T-helper 2 cell (primary cell): ENCODE data around the gene CYB5D1.
A peak's percentile ranks its signal among the peaks of the same experiment; 100 is the strongest.

Experiments
- DNase-seq, 5 experiments: peaks; one replicate each; pipeline versions ENCODE4 v3.0.0 to v3.0.0-alpha.2; 2012 to 2022

Gene CYB5D1

DNA sequence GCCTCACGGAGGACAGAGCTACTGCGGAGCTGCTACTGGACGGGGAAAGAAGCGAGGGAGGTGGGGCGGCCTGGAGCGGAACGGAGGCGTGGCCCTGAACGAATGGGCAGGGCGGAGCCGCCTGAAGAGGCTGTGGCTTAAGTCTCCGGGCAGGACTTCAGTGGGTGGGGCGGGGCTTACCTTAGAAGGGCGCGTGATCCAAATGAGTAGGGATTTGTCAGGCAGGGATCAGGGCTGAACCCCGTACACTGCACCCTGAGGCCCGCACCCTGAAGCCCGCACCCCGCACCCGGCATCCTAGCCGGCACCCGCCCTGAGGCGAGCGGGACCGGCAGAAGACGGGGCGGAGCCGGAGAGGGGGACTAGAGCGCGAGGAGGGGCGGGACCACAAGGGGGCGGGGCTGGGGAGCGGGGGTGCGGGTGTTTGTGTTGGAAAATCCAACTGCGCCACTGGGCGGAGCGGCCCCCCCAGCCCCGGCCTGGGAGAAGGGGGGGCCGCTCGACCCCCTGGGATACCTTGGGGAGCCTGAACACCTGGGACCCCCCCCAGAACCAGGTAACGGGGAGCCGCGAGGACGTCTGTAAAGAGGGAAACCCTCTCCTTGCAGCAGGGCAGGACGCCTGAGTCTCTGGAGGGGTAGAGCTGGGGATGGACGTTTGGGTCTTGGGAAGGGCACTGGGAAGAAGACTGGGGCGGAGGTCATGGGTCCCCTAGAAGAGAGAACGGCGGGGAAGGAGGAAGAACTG lies 23.8 kb upstream of the CYB5D1 start, which contains the start of gene KDM6B:
KDM6B (plus strand) TSS at position 423 of the 747 bp plus-strand sequence. CDS start 11,338 bp downstream, outside the sequence.
- peak; percentile 70 to 93 (median 85) for DNase-seq

DNA sequence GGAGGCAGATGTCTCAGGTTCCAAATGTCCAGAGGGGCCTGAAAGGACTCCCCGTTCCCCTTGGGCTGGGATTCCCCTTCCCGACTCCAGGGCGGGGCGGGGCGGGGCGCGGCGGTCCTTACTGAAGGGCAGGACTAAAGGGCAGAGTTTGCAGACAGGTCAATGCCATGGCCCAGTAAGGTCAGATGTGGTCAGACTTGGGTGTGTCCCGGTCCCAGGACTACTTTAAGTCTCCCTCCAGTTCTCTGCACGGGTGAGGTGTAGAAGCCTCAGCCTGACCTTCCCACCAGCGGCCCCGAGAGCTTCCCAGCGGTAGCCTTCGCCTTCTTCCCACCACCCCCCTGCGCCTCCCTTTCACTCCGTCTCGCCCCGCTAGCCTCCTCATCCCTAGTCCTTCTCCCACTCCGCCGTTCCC lies 23.3 kb upstream of the CYB5D1 start:
- peak in 3 of 5 experiments; percentile 48 to 62 (median 60) for DNase-seq

DNA sequence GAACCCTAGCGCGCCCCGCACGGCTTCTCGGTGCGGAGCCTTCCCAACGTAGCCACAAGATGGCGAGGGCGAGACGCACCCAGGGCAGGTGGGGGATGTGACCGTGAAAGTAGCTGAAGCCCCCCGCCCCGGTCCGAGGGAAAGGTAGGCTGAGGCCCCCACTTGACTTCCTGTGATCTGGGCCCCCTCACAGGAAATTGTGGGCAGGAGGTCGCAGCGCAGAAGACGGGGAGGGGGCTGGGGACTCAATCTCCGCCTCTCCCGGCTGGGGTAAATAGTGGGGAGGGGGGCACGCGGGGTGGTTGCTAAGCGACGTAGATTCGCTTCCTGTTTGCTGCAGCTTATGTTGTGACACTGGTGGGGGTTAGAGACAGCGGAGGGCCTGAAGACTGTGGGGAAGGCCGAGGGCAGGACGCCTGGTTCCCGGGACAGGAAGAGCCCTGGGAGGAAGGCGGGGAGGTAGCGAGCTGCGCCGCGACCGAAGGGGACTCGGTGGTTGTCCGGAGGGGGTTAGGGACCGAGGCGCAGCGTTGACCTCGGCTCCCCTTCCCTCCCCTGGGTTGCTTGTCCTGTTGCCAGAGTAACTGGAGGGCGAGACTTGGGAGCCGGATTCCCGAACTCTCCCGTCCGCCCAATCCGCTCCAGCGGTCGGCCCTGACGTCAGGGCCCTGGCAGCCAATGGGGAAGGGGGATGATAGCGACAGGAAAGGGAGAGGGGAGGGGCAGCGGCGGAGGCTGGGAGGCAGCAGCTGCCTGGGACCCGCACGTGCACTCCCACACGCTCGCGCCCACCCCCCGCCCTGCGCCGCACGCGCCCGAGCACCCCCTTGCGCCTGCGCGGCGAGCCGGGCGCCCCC lies 22.6 kb upstream of the CYB5D1 start:
- peak; percentile 82 to 92 (median 91) for DNase-seq

DNA sequence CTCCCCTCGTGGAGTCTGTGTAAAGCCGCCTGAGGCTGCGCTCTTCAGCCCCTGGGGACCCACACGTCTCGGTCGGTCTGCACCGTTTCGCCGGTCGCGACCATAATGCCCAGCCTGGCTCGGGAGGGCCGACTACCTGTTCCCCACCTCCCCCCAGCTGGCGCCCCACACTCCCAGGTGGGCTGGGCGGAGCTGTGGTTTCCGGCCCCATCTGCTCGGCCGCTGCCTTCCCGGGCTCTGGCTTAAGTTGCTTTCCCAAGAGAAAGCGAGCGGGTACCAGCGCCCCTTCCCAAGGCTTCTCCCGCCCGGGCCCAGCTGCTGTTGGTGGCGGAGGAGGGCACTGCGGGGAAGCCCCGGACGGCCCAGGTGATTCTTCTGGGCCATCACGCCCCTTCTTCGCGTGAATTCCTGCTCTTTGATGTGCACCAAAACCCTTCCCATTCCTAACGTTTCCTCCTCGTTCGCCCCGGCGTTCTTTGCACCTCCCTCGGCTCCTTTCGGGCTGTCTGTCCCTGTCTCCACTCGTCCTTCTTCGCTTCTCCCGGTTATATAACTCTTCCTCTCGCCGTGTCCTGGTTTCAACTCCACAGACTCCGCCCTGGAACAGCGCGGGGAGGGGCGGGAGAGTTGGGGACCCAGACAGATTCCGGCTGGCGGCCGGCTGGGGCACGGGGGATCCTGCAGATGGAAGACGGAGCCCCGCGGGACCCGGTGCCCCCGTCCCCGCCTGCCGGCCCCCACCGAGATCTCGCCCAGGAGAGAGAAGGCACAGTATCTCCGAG lies 21.8 kb upstream of the CYB5D1 start:
- peak in 2 of 5 experiments; percentile 56 to 70 for DNase-seq

DNA sequence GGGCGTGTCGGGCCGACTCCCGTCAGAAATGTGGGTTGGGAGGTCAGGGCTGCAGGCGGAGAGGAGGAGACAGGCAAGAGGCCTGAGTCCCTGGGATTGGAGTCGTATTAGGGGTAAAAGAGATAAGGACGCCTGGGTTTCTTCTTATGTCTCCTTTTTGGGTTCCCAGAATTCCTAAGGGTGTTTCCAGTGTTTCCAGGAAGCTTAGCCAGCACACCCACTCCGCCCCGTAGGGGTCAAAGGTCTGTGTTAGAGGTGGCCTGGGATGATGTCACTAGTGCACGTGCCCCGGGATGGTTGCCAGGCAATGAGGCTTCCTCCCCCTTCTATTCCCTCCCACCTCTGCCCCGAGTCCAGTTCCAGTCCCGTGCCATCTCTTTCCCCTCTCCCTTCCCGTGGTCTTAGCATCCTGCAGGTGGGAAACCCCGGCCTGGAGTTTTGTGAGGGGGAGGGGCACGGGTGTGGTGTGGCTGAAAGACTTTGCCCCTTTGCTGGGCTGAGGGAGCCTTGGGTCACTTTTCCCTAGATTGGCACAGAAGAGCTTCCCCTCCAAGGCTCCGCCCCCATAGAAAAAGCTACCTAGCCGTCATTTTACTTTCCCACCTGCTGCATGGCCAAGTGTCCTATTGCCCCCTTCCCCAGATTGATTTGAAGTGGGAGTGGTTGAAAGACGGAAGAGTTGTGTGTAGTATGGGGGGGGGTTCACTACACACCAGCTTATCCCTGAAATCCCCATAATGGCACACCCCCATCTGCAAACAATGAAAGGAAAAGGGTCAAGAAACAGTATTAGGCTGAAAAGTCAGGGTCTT lies 21.0 kb upstream of the CYB5D1 start:
- peak in 4 of 5 experiments; percentile 57 to 75 (median 63) for DNase-seq

DNA sequence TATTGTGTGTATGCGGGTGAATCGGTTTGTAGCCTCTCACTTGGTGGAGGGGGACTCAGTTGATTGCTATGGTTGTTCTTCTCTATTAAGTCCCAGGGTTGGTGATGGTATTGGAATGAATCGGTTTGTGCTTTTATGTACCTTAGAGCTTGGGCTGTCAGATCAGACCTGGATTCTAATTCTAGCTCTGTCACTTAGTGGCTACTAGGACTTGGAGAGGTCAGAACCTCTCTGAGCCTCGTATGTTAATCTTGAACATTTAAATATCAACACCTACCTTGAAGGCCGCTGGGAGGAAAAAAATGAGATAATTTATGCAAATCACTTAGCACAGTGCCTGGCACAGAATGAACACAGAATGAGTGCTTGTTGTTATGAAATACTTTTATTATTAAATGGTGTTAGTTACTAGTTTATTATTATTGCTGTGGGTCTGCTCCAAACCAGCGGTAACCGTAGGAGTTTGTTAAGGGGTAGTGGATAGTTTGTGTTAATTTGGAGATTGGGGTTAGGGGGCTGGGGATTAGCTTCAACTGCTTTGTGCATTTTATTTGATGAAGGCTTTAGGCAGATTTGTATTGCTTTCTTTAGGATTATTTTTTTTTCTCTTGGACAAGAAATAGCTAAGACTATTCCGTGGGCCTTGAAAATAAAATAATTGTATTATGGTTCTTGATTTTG lies 20.3 kb upstream of the CYB5D1 start:
- no peak for DNase-seq

DNA sequence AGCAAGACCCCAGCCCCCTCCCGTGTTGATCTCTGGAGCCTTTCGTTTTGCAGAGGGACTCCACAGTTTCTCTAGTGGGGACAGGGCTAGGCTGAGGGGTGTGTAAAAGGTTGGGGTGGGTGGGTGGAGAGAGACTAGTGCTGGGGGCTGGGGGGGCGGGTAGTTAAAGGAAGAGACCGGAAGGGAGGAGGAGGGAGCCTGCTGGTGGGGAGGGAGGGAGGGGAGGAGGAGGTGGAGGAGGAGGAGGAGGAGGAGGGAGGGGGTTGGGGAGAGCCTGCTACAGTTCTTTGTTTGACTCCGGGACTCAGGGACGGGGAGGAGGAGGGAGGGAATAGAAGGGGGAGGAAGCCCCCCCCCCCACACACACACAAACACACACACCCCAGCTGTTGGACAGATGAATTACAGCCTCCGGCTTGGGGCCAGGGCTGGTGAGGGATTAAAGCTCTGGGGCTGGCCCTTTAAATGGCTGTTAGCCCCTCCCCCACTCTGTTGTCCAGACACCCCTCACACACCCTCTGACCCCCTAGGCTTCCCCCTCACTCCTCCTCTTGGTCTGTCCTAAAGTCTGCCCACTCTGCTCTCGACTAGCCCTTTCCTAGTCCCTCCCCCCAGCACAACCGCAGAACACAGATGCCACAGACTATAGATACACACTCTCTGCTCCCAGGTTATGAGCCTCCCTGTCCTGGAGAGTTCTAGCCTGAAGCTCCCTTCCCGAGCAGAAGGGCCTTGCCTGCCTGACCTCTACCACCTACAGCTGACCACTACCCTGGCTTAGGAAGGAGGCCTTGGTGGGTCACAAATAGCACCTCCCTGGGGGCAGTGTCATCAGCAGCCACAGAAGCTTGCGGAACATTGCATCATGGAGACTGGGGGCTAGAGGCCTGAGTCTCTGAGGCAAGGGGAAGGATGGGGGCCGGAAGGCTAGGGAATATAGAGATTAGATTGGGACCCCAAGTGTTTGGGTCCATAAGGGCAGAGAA lies 19.4 kb upstream of the CYB5D1 start:
- peak in 1 of 5 experiments; percentile 32 for DNase-seq

DNA sequence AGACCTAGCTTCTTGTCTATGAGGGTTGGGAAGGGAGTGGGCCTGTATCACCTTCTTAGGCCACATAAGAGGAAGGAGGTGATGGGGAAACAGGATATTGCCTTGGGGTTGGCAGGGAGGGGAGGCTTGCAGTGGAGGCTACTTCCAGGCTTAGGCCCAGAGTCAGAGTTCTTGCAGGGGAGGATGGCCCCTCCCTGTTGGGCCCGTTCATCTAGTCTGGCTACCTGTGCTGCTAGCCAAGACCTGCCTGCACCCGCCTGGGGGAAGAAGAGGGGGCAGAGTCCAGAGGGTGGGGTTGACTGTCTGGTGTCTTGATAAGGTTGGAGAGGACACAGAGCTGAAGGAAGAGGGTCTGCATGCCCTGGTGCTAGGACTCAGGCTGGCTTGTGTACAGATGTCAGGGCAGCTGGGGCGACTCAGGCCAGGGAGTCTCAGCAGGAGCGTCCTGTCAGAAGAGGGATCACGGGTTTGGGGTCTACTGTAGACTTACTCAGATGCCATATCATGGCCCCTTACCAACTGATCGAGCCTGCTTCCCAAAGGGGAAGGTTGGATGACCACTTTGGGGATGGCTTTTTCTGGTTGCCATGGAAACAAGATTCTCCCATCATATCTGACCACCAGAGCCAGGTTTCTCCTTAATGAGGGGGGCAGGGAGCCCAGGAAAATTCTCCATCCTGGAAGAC lies 18.5 kb upstream of the CYB5D1 start:
- no peak for DNase-seq

DNA sequence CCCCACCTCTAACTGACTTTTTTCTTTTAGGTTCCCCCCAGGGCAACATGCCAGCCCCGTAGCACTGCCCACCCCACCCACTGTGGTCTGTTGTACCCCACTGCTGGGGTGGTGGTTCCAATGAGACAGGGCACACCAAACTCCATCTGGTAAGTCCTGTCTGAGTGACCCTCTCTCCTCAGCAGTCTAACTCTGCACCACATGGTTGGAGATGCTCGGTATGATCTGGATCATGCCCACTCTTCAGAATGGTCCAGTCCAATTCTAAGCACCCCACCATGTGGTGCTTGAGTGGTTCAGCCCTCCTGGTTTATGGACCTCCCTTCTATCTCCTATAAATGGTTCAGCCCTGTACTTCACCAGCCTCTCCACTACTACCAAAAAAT lies 17.9 kb upstream of the CYB5D1 start:
- DNase-seq: peak in 1 of 5 experiments; percentile 65

DNA sequence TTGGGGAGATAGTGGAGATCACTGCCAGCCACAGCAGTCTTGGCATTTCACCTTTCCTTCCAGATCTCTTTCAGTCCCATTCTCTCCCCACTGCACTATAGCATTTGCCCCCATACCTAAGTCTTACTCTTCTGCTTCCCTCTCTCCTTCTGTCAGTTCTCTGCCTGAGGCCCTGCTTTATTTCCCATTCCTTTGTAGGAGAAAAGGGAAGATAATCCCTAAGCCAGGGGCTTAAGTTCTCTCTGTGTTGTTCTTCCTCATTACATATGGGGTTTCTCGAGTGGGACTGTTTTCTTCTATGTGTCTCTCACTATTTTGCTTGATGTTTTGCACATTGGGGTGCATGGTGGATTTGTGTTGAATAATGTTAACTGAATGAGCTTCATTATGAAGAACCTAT lies 17.4 kb upstream of the CYB5D1 start:
- DNase-seq: no peak

DNA sequence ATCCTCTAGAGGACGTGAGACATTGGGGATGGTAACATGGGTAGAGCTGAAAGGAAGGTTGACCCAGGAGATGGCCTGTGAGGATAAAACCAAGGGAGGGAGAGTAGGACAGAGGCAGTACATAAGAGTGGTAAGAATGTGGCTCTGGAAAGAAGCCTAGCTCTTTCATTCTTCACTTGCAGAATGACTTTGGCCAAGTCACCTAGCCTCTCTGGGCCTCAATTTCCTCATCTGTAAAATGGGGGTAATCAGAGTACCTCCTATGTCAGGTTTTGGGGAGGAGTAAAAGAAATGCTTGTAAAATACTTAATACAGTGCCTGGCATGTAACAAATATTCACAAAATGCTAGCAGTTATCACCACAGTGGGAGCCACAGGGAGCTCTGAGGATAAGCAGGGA lies 16.9 kb upstream of the CYB5D1 start:
- DNase-seq: no peak

DNA sequence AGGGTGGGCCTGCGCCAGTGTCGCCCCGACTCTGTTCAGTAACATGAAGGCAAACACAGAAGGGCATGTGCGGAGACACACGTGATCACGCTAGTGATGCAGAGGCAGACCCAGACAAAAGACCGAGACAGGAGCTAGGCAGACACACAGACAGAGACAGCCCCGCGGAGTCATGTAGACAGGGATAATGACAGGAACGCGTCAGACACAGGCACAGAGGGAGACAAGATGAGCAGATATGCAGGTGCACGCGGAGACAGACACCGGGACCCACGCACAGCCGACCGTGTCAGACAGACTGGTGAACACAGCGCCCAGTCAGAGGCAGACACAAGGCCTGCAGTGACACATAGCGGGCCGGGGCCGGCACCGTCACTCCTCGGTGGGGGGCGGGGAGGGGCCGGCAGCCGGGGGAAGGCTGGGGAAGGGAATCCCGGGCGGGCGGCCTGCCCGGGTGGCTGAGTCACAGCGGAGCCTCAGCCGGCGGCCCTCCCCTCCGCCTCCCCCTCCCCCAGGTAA lies 16.3 kb upstream of the CYB5D1 start:
- peak; percentile 65 to 97 (median 86) for DNase-seq

DNA sequence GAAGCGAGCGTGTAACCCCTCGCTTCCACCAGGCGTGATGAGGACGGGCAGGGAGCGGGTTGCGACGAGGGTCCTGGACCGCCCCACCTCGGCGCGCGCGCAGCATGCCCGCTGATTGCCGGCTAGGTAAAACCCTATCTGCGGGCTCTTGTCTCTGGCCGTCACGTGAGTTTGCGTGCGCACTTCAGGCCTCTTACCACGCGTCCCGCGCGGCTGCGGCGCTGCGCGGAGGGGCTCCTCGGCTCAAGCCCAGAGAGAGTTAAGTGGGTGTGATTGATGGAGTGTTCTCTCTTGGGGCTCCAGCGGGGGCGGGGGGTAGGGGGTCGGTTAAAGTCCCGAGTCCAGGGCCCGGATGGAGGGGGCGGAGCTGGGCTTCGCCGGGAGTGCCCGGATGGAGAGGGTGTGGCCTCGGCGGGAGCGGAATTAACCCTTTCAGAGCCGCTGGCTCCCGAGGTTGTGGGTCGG lies 15.9 kb upstream of the CYB5D1 start:
- DNase-seq: peak; percentile 69 to 81 (median 78)

DNA sequence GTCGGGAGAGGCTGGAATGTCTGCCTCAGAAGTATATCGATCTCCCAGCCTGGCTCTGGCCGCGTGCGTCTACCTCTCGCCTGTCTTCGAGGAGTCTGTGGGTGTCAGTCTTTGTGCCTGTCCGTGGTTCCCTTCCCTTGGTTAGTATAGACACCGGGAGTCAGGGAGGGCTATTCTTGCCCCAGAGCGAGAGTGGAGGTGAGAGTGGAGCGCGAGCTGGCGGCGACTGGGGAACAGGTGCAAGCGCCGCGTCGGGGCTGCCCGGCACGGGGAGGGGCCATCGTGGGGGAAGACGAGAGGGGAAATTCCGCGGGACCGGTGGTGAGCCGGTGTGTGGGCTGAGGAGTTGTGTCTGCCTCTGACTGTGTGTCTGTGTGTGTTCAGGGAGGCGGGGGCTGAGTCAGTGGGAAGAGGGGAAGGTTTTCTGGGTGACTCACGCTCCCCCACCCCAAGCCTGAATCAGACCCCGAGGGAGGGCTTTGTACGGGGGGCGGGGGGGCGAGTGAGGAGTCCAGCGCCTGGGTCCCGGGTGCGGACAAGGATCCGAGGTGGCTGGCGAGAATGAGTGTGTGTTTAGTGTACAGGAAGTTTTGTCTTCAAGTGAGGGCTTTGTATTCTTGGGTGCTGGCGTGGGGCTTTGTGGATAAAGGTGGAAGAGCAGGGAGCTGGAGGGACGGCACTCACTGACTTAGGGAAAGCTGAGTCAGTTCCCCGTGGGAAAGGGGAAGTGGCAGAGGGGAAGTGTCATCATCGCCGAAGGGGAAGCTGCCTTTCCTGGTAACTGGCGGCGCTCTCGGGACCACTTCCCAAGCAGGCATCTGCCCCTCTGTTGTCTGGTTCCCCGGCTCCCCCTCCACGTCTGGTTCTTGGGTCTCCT lies 15.2 kb upstream of the CYB5D1 start:
- peak; percentile 84 to 99 (median 96) for DNase-seq

DNA sequence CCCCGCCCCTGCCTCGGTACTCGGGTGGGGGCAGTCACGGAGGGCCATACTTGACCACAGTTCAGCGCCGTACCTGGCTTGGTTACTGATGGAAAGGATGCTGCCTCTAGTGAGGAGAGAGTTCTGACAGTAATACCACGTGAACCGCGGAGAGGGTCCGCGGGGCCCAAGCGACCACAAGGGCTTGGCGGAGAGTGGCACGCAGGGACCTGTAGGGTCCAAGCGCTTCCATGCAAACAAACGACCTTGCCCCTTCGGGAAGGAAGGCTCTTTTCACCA lies 14.6 kb upstream of the CYB5D1 start:
- DNase-seq: no peak

DNA sequence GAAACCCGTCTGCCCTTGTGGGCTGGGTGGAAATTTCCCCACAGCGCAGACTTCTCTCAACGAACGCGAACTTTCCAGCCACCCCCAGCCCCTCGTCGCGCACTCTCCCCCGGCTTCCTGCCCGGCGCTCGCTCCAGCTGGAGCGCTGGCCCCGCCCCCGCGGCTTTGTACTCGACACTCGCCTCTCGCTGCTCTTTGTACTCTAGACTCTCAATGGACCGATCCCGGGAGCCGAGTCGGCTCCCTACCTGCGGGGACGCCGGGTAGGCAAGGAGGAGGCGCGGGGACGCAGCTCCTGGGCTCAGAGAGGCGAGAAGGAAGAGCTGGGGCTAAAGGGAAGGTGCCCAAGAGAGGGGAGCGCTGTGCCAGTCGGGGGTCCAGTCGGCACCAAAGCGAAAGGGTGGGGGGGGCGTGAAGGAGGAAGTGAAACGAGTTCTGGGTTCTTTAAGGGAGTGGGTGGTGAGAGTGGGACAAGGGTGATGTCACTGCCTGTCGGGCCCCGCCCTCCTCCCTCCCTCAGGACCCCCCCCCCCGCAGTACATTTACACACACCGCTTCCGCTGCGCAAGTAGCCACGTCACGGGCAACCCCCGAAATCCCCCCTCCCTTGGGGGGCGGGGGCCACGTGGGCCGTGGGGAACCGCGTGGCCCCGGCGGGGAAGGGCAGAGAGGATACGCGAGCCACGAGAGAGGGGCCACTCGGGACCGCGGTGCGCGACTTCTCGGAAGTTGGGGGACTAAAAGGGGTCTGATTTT lies 14.1 kb upstream of the CYB5D1 start:
- DNase-seq: peak; percentile 83 to 94 (median 91)
